Measurements from ENCODE around the gene PTPN1. TPM values are rescaled to one million over a fixed set of nuclear protein-coding genes. Genes with fewer than 3 reads are reported as not detected.

Gene PTPN1
- total and polyA plus RNA-seq, 2 donors (not counting 1 experiment from before 2014, with no cell fraction given), result 20.0 to 28.7 TPM

- peaks cover 7% of the 10 kb centered on the region for H3K4me1 ChIP-seq (ENCODE audit: control insufficient read depth, extremely low read depth, insufficient read depth, low read length)
- no peaks in the 10 kb centered on the region for H3K36me3 ChIP-seq (ENCODE audit: control insufficient read depth, insufficient read depth, low read length)
- no peaks in the 10 kb centered on the region for H4K20me1 ChIP-seq (ENCODE audit: control insufficient read depth, extremely low read depth, insufficient read depth, low read length)
- DNase-seq (ENCODE audit: low read depth in 2 of 2), result no peak
- H3K4me3 ChIP-seq (replicated peaks in 1 of 4; ENCODE audit: control extremely low read depth in 1 of 4, insufficient read depth in 1 of 4, low read depth in 3 of 4, low read length in 4 of 4), result no peak overlapping the region
- no peak overlapping the region for H3K9ac ChIP-seq (ENCODE audit: insufficient read depth, low read length)
- no peaks in the 10 kb centered on the region for H3K9me3 ChIP-seq (ENCODE audit: control insufficient read depth, insufficient read depth, low read depth, low read length)
- no peak overlapping the region for H3K4me2 ChIP-seq (ENCODE audit: extremely low read depth, insufficient read depth, low read length)
- no peaks in the 10 kb centered on the region for H3K27me3 ChIP-seq (ENCODE audit: control insufficient read depth, insufficient read depth, low read length)
- H3K79me2 ChIP-seq (ENCODE audit: control insufficient read depth, insufficient read depth, low read length), result peaks cover 56% of the 10 kb centered on the region
- TF ChIP-seq, protein P1, sequence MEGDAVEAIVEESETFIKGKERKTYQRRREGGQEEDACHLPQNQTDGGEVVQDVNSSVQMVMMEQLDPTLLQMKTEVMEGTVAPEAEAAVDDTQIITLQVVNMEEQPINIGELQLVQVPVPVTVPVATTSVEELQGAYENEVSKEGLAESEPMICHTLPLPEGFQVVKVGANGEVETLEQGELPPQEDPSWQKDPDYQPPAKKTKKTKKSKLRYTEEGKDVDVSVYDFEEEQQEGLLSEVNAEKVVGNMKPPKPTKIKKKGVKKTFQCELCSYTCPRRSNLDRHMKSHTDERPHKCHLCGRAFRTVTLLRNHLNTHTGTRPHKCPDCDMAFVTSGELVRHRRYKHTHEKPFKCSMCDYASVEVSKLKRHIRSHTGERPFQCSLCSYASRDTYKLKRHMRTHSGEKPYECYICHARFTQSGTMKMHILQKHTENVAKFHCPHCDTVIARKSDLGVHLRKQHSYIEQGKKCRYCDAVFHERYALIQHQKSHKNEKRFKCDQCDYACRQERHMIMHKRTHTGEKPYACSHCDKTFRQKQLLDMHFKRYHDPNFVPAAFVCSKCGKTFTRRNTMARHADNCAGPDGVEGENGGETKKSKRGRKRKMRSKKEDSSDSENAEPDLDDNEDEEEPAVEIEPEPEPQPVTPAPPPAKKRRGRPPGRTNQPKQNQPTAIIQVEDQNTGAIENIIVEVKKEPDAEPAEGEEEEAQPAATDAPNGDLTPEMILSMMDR (conservative IDR thresholded peaks at IDR 0.05 in 1 of 2, IDR thresholded peaks at IDR 0.05 in 1 of 2; ENCODE audit: low read depth in 1 of 2, low read length in 2 of 2), result no peak
- no peak for TF ChIP-seq EZH2 (IDR thresholded peaks at IDR 0.05; ENCODE audit: low read length, missing control alignments)
- no peak overlapping the region for H3K27ac ChIP-seq (ENCODE audit: insufficient read depth, low read length)
- H2AFZ ChIP-seq (ENCODE audit: low read length), result no peak overlapping the region
Measured at GRCh38 chr20:50548396-50548795, 38.2 kb downstream of the PTPN1 start.

DNA sequence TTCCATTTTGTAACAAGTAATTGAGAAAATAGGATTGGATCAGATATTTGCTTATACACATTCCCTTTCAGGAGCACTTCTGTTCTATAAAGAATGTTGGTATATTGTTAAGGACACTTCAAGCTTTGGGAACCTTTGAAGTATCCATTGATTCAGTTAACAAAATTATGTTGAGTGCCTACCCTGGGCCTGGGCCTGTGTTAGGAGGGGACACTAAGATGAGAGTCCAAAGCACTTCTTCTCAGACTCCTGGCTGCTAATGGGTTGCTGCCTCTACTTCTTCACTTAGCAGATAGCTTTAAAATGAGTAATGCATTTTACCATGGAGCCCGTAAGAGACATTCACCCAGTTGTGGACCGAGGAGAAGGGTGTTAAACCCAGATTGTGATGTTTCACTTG is 40.3 kb downstream of the PTPN1 start:
- Histone ChIP-seq H3K9me3 (ENCODE audit: control insufficient read depth, insufficient read depth, low read depth, low read length) (no peaks in the 10 kb centered on the region), H3K79me2 (ENCODE audit: control insufficient read depth, insufficient read depth, low read length) (peaks cover 41% of the 10 kb centered on the region), H3K4me3 (replicated peaks in 1 of 4; ENCODE audit: control extremely low read depth in 1 of 4, insufficient read depth in 1 of 4, low read depth in 3 of 4, low read length in 4 of 4) (no peak overlapping the region), H3K27me3 (ENCODE audit: control insufficient read depth, insufficient read depth, low read length) (no peaks in the 10 kb centered on the region), H3K4me1 (ENCODE audit: control insufficient read depth, extremely low read depth, insufficient read depth, low read length) (peaks cover 5% of the 10 kb centered on the region), H2AFZ (ENCODE audit: low read length) (no peak overlapping the region), H4K20me1 (ENCODE audit: control insufficient read depth, extremely low read depth, insufficient read depth, low read length) (no peaks in the 10 kb centered on the region), H3K27ac (ENCODE audit: insufficient read depth, low read length) (no peak overlapping the region), H3K4me2 (ENCODE audit: extremely low read depth, insufficient read depth, low read length) (no peak overlapping the region), H3K9ac (ENCODE audit: insufficient read depth, low read length) (no peak overlapping the region), H3K36me3 (ENCODE audit: control insufficient read depth, insufficient read depth, low read length) (no peaks in the 10 kb centered on the region)
- TF ChIP-seq, protein P1 (conservative IDR thresholded peaks at IDR 0.05 in 1 of 2, IDR thresholded peaks at IDR 0.05 in 1 of 2; ENCODE audit: low read depth in 1 of 2, low read length in 2 of 2), result no peak
- TF ChIP-seq EZH2 (IDR thresholded peaks at IDR 0.05; ENCODE audit: low read length, missing control alignments), result no peak
- DNase-seq (ENCODE audit: low read depth in 2 of 2), result no peak

- Histone ChIP-seq H2AFZ (ENCODE audit: low read length) (no peak overlapping the region), H3K36me3 (ENCODE audit: control insufficient read depth, insufficient read depth, low read length) (no peaks in the 10 kb centered on the region), H3K9ac (ENCODE audit: insufficient read depth, low read length) (no peak overlapping the region), H3K4me3 (replicated peaks in 1 of 4; ENCODE audit: control extremely low read depth in 1 of 4, insufficient read depth in 1 of 4, low read depth in 3 of 4, low read length in 4 of 4) (no peak overlapping the region), H3K27me3 (ENCODE audit: control insufficient read depth, insufficient read depth, low read length) (no peaks in the 10 kb centered on the region), H3K9me3 (ENCODE audit: control insufficient read depth, insufficient read depth, low read depth, low read length) (no peaks in the 10 kb centered on the region), H3K27ac (ENCODE audit: insufficient read depth, low read length) (no peak overlapping the region), H4K20me1 (ENCODE audit: control insufficient read depth, extremely low read depth, insufficient read depth, low read length) (no peaks in the 10 kb centered on the region), H3K79me2 (ENCODE audit: control insufficient read depth, insufficient read depth, low read length) (peaks cover 33% of the 10 kb centered on the region), H3K4me1 (ENCODE audit: control insufficient read depth, extremely low read depth, insufficient read depth, low read length) (peaks cover 5% of the 10 kb centered on the region), H3K4me2 (ENCODE audit: extremely low read depth, insufficient read depth, low read length) (no peak overlapping the region)
- DNase-seq (ENCODE audit: low read depth in 2 of 2), result no peak
- TF ChIP-seq, protein P1 (conservative IDR thresholded peaks at IDR 0.05 in 1 of 2, IDR thresholded peaks at IDR 0.05 in 1 of 2; ENCODE audit: low read depth in 1 of 2, low read length in 2 of 2), result no peak
- no peak for TF ChIP-seq EZH2 (IDR thresholded peaks at IDR 0.05; ENCODE audit: low read length, missing control alignments)
Measured at GRCh38 chr20:50551288-50551687, 41.1 kb downstream of the PTPN1 start.
